NCI-H748 (cell line): ENCODE measurements around the gene ACTR1B.
"Not testable (repeated sequence)": the region's sequence is repeated elsewhere in the genome, so short reads cannot be mapped to it uniquely, and the experiment has no call there.

ENCODE experiments used
- DNase-seq: peaks from one replicate; lab custom pipeline; 2025; ENCODE audit not compliant: unreplicated experiment; lab: John Stamatoyannopoulos, UW

ACTR1B gene

DNA sequence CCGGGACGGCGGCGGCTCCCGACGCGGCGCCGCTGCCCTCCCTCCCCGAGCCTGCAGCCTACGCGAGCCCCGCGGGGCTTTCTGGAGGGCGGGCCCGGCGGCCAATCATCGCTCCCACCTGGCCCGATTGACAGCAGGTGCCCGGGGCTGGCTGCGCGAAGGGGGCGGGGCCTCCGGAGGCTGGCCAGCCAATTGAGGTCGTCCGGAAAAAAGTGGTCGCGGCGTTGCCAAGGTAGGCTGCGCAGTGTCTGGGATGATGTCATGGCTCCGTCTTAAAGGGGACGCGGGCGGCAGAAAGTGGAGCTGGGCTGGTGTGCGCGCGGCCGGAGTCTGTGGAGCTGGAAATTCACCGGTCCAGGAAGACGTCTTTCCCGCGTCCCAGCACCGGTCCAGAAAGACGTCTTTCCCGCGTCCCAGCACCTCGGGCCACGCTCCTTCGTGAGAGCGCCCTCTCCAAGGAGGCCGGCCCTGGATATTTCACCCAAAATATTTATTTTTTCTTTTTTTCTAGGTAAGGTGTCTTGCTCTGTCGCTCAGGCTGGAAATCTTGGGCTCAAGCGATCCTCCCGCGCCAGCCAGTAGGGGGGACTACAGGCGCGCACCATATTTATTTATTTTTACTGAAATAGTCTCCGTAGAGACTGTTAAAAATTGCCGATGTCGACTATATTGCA, at the start of gene ACTR1B:
Gene ACTR1B (minus strand): TSS at position 83 of the 674 bp plus-strand sequence. CDS start 154 bp downstream, outside the sequence.
- peak; percentile 98 for DNase-seq

DNA sequence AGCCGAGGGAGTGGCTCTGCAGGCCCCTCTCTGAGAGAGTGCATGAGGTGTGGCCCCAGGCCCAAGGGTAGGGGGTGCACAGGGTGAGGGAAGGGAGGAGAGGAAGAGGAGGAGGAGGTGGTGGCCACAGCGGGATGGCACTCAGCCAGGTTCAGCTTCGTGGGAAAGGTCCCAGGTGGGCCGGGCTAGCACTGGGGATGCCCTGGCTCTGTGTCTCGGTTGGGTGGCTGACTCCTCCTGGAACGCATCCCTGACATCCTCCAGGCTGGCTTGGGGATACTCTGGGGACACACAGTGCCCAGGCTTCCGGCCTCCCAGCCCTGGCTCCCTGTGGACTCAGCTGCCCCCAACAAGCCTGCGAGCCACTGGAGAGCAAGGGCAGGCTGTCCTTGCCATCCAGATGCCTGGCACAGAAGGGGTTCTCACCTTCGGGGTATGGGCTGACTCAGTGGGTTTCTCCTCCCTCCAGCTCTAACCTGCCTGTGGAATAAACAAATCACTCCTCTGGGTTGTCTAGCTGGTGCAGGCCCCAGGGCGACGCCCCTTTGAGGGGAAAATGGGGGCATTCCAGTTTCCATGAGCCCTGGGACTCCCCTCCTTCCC, 49.0 kb upstream of the ACTR1B start:
- no peak for DNase-seq

DNA sequence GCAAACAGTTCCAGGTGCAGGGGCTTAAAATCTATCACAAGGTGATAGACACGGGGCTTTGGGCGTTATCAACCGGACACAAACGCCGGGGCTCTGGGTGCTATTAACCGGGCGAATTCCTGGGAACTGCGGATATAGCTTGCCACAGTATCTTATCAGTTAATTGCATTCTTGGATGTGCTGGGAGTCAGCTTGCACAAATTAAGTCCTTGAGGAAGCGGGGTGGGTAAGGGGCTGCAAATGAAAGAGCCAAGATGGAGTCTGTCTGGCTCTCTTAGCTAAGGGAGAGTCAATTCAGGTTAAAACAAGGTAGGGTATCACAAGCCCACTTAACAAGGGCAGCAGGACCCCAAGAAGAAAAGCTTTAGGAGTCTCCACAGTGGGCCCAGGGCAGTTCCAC, 48.3 kb upstream of the ACTR1B start:
- not testable (repeated sequence) for DNase-seq

DNA sequence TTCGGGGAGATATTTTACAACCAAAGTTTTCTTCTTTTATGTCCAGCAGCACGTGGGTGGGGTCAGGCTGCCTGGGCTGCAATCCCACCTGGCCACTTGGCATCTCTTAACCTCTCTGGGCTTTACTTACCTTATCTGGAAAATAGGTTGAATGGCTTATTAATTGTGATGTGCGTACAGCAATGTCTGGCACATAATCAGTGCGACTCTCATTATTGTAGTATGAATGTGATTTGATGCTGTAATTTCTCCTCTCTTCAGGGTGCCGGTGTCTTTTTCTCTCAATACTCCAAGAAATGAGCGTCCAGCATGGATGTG, 47.5 kb upstream of the ACTR1B start:
- DNase-seq: no peak

DNA sequence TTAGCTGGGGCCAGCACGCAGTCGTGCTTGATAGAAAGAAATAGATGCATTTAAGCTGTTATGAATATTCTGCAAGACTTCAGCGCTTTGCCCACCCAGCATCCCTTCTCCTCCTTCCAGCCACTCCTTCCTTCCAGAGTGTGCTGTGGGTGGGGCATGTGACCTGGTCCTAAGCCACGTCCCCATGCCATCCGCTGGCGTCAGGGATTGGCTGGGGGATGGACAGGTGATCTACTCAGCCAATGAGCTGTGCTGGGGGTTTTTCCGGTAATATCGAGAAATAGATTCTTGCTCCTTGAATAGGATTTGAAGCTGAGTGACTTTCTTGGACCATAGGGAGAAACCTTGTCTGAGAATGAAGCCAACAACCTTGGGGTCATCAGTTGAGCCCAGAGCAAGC, 44.8 kb upstream of the ACTR1B start:
- no peak for DNase-seq

DNA sequence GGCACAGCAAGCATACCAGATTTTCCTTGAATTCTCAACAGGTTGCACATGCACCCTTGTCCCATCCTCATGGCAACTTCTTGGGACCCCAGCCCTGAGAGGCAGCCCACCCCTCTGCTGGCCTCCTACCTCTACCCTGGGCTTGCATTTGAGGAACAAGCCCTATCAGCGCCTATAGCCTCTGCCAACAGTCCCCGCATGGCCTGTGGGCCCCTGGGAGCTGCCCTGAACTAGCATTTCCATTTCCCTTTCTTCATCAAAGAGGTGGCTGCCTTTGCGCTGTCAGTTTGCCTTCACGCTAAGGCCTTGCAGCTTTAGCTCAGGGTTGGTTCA, 44.2 kb upstream of the ACTR1B start:
- no peak for DNase-seq

DNA sequence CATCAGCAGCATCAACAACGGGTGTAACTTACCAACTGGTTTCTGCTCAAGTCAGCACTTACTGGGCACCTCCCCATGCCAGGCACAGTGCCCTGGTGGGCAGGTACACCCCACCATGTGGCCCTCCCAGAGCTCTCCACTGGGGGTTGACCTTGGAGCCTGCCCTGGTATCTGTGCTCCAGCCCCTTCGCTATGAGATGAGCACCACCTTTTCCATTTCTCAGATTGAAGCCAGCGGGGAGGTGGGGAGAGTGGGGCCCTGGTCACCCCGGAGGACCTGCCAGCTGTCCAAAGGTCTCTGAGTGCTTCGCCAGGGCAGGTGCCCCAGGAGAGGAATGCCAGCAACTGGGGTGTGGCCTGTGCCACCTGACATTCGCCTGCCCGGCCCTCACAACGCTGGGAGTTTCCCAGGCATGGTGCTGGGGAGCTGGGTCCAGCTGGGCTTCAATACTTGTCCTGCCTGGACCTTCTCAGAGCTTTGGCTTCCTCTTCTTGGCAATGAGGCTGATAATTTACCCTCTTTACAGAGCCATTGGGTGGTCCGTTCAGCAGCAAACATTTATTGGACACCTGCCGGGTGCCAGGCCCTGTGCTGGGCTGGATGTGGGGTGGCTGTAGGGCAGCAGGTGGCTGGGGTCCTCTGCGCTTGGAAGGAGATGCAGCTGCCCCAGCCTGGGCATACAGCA, 43.7 kb upstream of the ACTR1B start:
- DNase-seq: no peak

DNA sequence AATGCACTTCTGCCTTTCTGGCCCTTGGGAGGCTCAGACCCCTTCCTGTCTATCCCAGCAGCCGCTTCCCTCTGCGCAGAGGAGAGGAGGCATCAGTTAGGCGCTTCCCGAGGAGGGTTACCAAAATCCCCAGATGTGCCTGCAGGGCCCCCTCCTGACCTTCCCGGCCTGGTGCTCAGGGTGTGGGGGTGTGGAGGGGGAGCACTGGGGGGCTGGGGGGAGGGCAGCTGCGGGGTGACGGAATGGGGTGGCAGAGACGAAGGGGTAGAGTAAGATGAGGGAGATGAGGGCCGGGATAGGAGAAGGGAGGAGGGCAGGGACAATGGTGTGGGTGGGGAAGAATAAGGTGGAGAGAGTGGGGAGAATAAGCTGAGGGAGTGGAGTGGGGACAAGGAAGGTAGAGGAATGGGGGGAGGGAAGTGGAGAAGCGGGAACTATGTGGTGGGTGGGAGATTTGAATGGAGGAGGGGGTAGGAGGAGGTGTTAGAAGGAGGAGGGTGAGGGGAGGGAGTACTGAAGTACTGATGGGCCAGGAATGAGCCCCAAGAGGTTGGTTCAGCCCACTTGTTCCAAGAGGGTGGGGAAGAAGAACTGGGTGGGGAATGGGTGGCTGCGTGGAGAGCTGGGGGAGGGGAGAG, 43.0 kb upstream of the ACTR1B start:
- DNase-seq: no peak

DNA sequence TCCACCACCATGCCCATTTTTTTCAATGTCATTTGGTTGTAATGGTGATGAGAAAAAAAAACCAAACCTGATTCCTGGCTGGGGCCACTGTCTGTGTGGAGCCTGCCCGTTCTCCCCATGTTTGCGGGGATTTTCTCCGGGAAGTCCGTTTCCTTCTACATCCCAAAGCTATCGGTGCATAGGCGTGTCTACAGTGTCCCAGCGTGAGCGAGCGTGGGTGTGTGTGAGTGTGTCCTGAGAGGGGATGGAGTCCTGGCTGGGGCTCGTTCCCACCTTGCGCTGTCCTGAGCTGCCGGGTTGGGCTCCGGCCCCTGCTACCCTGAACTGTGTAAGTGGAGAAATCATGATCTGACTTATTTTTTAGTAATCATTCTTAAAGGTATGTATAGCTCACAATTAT, 42.3 kb upstream of the ACTR1B start:
- DNase-seq: no peak

DNA sequence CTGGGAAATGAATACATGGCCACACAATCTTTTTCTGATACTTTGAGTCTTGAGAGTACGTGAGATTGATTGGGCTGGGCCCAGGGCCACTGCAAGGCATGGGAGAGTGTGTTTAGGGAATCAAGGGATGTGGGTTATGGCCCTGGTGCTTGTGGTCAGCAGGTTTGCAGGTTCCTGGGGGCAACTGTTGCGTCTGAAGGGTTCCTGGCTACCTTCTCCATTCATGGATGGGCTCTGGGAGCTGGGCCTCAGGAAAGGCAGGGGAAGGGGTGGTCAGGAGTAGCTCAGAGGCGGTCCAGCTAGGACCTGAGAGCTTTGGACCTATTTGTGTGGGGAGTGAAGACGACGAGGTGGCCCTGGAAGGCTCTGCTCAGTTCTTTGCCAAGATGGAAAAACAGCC, 41.1 kb upstream of the ACTR1B start:
- DNase-seq: no peak

DNA sequence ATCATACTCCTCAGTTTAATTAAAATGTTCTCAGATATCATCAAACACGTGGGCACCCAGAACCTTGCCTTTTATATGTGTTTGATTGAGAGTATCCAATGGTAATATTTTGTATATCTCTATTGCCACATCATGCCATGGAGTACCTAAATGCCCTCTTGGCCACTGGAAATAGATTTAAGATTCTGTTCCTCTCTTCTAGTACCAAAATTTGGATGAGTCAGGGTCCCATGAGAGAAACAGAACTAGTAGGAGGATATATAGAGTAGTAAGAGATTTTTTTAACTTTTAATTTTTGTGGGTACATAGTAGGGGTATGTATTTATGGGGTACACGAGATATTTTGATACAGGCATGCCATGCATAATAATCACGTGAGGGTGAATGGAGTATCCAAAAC, 39.9 kb upstream of the ACTR1B start:
- DNase-seq: no peak

DNA sequence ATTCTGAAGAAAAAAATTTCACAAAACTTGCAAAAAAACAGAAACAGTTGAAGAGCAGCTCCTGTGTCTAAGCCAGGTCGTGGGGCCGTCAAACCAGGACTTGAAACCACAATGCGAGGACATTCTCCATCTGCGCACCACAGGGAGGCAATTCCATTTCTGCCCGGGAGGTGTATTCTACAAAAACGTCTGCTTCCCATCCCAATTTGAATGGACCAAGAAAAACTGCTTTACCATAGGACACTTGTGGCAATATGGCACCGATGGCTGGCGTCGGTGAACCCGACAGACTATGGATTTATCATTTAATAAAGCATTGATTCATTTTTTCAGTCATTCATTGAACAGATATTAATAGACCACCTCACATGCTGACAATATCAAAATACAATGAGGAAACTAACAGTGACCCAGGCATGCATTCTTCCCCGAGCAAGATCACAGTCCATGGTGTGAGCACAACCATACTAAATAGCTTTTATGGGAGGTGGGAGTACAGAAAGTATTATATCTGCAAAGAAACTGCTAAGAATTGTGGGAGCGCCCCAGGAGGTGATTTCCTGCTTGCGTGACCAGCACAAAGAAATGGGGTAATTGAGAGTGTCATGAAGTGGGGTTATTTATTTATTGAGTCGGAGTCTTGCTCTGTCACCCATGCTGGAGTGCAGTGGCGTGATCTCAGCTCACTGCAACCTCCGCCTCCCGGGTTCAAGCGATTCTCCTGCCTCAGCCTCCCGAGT, 39.1 kb upstream of the ACTR1B start:
- no peak for DNase-seq

DNA sequence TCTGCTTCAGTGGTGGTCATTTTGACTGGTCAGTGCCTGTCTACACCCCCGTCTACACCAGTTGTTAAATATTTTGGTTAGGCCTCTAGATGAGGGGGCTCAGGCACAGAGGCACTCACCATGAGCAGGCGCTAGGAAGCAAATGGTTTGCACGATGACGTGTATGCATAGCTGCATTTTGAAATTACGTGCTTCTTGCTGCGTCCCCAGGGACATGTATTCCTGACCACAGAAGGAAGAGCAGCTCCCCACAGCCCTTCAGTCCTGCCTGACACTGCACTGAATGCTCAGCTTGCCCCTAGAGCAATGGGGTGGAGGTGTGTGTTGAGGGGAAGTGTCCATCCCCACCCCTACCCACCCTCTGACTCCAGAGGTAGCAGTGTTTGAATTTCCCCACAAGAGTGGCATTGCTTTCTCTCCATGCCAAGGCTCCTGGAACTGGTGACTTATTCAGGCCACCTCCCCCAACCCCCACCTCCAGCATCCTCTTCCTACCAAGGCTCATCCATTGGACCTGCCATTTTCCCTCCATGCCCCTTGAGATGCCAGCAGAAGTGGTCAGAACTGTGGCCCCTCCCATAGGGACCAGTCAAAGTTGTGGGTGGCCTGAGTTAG, 38.1 kb upstream of the ACTR1B start:
- DNase-seq: no peak

DNA sequence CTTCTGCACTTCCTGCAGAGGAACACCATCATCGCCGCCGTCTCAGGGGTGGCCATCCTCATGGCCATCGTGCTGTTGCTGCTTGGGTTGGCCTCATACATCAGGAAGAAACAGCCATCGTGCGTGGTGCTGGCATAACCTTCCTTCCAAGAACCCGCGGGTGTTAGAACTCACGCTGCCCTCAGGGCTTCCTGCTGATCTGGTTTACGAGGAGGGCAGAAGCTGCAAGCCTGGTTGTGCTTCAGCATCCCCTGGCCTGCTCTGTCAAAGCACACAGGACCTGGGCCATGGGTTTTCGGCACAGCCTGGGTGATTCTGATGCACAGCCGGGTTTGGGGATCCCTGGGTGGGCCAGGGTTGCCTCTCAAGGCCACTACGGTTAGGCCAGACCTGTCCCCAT, 37.3 kb upstream of the ACTR1B start:
- DNase-seq: no peak

DNA sequence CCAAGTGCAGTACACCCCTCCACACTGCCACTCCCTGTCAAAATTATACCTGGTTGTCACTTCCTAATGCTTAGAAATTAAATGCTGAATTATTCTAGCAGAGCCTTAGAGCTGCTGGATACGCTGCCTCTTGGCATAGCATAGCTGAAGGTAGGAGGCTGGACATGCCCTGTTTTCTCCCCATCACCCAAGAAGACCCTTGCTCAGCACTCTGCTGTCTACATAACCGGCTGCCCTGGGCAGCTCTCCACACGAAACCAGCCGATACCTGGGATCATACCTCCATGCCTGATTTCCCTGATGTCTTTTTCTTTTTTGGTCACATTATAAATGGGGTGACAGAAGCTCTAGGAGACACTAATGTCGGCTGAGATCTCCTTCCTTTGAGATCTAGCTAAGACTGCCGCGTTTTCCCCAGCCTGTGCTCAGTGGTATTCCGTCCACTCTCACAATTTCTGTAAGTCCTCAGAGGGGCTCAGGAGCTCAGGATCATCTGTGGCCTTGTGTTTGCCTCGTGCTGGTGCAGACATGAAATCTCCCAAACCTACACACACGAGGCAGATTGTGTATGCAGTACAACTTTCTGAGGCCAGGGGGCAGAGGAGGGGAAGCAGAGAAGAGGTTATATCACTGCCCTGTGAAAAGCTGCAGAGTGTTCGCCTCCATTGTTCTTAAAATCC, 36.1 kb upstream of the ACTR1B start:
- peak; percentile 55 for DNase-seq

DNA sequence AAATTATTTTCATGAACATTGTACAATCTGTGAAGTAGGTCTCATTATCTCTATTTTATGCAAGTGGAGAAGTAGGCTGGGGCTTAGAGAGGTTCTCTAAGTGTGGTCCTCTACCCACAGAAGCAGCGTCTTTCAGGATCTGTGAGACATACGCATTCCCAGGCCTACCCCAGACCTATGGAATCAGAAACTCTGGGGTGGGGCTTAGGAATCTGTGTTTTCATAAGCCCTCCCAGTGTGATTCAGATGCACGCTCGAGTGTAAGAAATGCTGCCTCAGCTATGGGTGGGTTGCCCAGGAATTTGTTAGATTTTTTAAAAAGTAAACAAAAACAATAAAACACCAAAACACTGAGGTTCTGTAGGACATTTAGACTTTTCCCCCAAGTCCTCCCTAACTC, 34.7 kb upstream of the ACTR1B start:
- no peak for DNase-seq

DNA sequence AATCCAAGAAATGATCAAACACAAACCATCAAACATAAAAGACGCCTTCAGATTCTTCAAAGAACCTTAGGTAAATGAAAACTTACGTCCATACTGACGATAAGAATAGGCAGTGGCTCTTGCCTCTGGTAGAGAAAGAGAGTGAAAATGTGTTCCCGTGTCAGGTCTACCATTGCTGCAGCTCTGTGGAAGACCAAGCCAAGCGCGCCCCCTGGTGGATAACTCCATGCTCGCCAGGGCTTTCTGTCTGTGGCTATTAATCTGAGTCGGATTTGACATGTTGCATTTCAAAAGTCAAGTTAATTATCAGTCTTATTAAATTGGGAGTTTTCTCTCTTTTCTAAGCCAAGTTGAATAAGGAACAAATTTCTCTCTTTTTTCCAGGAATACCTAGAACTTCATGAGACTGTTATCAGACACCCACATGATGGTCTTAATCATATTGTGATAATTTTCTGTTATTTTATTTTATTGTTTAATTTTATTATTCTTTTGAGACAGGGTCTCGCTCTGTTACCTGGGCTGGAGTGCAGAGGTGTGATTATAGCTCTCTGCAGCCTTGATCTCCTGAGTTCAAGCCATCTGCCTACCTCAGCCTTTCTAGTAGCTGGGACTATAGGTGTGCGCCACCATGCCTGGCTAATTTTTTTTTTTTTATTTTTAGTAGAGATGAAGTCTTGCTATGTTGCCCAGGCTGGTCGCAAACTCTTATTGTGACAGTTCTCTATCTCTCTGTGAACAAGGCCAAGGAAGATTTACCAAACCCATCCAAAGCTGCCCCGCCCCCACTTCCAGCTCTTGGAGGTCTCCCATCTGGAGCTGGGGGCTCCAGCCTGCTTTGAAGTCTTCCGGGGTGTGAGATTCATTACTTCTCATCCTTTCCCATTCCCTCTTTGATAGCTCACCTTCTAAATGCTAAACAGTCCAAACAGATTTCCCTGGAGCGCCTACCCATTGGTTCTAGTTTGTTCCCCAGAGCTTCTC, 33.7 kb upstream of the ACTR1B start:
- DNase-seq: peak; percentile 77

DNA sequence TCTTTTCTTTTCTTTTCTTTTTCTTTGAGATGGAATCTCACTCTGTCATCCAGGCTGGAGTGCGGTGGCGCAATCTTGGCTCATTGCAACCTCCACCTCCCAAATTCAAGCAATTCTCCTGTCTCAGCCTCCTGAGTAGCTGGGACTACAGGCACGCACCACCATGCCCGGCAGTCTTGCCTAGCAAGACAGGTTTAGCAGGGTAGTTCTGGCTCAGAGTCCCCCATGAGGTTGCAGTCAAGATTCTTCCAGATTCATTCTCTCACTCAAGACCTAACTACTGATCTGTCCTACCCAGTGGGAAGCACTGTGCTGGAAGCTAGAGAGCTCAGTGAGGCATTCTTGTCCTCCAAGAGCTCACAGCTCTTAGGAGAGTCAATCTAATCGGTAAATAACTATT, 31.9 kb upstream of the ACTR1B start:
- DNase-seq: no peak

DNA sequence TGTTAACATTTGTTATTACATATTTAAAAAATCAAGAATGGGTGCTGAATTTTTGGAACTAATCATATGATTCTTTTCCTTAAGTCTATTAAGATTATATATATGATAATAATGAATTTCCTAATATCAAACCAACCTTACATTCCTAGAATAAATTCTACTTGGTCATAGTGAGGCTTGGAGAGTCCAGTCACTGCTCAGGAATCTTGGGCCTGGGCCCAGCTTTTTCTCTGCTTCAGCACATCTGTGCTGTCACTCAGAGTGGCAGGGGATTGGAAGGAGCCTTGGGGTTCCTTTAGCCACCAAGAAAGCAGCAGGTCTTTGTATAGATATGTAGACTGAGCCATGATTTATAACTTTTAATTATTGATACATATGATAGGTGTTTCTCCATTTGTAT, 29.6 kb upstream of the ACTR1B start:
- no peak for DNase-seq
